Measurements from ENCODE around the gene GFER. TPM values are rescaled to one million over a fixed set of nuclear protein-coding genes. Genes with fewer than 3 reads are reported as not detected.

Gene GFER
- total and polyA plus RNA-seq, 10 of the 15 experiments (the other 5 are each of a cell fraction or from before 2014, with no cell fraction given), result 2.4 to 57.7 (median 31.3) TPM

GRCh38 chr16:2023092-2024031, 39.4 kb downstream of the GFER start:
- ATAC-seq, result peak; percentile 84
- peaks cover 5% of the 10 kb centered on the region; the same call in 1 of the 2 replicates for H4K20me1 ChIP-seq (ENCODE audit: control insufficient read depth, insufficient read depth)
- intact Hi-C loops (cut with micrococcal nuclease; ENCODE audit: unreplicated experiment) (loop anchor here (1.0 kb wide), 1 partner anchor 117 kb away; no protein-coding TSS in a partner anchor), in situ Hi-C loops (cut with MboI) (loop anchor here (5.0 kb wide), 1 partner anchor 119 kb away; no protein-coding TSS in a partner anchor)
- peak overlapping the region; percentile 90 for H2AFZ ChIP-seq (ENCODE audit: control insufficient read depth, low read depth, low read length)
- ChIA-PET CTCF (interaction anchor here (0.6 to 4.4 kb wide), 17 partner anchors 9 to 228 kb away, joined by 3 to 79 read pairs (median 6); partner anchors contain the start of genes ECI1, NTHL1, PKD1 and RAB26), POLR2A (interaction anchor here (0.6 to 1.5 kb wide), 3 partner anchors 27 to 132 kb away, joined by 3 to 7 read pairs (median 4); partner anchors contain the start of gene TRAF7), RAD21 (ENCODE audit: unreplicated experiment) (interaction anchor here (1.0 to 2.2 kb wide), 5 partner anchors 21 to 117 kb away, joined by 3 to 21 read pairs (median 3); partner anchors contain the start of genes NTHL1 and TSC2), SMC1A (ENCODE audit: uncharacterized antibody, unreplicated experiment) (interaction anchor here (0.9 to 1.6 kb wide), 5 partner anchors 98 to 228 kb away, joined by 3 to 10 read pairs (median 4); partner anchors contain the start of gene ECI1)
- H3K4me1 ChIP-seq (ENCODE audit: control insufficient read depth, insufficient read depth, low read length), result peaks cover 7% of the 10 kb centered on the region
- H3K4me2 ChIP-seq (ENCODE audit: control insufficient read depth, insufficient read depth), result peak overlapping the region; percentile 93
- DNase-seq (ENCODE audit: low read depth, low spot score), result peak; percentile 51
- FAIRE-seq, result peak; percentile 97
- WGBS (ENCODE audit: insufficient coverage, insufficient replicate concordance, low lambda C conversion rate, missing lambda C conversion rate), result 15% methylated on average over 40 of the region's 53 CpGs
- peaks cover 14 to 17% of the 10 kb centered on the region in 2 experiments for H3K27me3 ChIP-seq (replicated peaks in 1 of 2; ENCODE audit: control insufficient read depth in 2 of 2, insufficient read depth in 2 of 2, low read length in 1 of 2)
- H3K9me3 ChIP-seq (replicated peaks; ENCODE audit: control insufficient read depth, insufficient read depth, low read length), result no peaks in the 10 kb centered on the region
- no TSS peak for BruUV-seq (replicated peaks)
- peak overlapping the region; percentile 19; the same call in 1 of the 2 replicates for H3K4me3 ChIP-seq
- H3K36me3 ChIP-seq (ENCODE audit: control insufficient read depth in 2 of 2, insufficient read depth in 2 of 2, low read length in 1 of 2), result no peaks in the 10 kb centered on the region
- H3K9ac ChIP-seq (ENCODE audit: control insufficient read depth, insufficient read depth, low read length), result 0 out of 2 replicates have a peak overlapping the region, but pooled peaks have one; percentile 43
- H3K79me2 ChIP-seq (ENCODE audit: control insufficient read depth, insufficient read depth, low read length), result no peaks in the 10 kb centered on the region
- H3K27ac ChIP-seq (ENCODE audit: control insufficient read depth, insufficient read depth), result no peak overlapping the region
- TF ChIP-seq E2F4 (IDR thresholded peaks at IDR 0.05; ENCODE audit: low read depth, low read length) (0 out of 2 replicates have a peak, but pooled peaks have one; percentile 9), SPI1 (IDR thresholded peaks at IDR 0.05; ENCODE audit: borderline replicate concordance, insufficient read depth, low read depth, low read length) (peak; percentile 32; the same call in 1 of the 2 replicates), POLR2AphosphoS5 (IDR thresholded peaks at IDR 0.05; ENCODE audit: low read length) (no peak), NBN (IDR thresholded peaks at IDR 0.05) (0 out of 2 replicates have a peak, but pooled peaks have one; percentile 33), WRNIP1 (IDR thresholded peaks at IDR 0.05; ENCODE audit: borderline replicate concordance, low read depth, low read length) (no peak), EP300 (IDR thresholded peaks at IDR 0.05; ENCODE audit: borderline replicate concordance in 1 of 2, control insufficient read depth in 1 of 2, low read depth in 2 of 2, low read length in 2 of 2) (no peak), CBX3 (IDR thresholded peaks at IDR 0.05; ENCODE audit: borderline replicate concordance, low read depth) (no peak), CHD1 (IDR thresholded peaks at IDR 0.05; ENCODE audit: low read depth, low read length) (no peak), EGR1 (IDR thresholded peaks at IDR 0.05; ENCODE audit: borderline replicate concordance in 1 of 2, low read depth in 2 of 2, low read length in 2 of 2) (0 out of 3 replicates have a peak, but pooled peaks of 1 of the 2 experiments have one; percentile 46), NKRF (conservative IDR thresholded peaks at IDR 0.05) (no peak), PAX5 (IDR thresholded peaks at IDR 0.05; ENCODE audit: borderline replicate concordance, low read depth, low read length) (0 out of 2 replicates have a peak, but pooled peaks have one; percentile 11), NFXL1 (IDR thresholded peaks at IDR 0.05; ENCODE audit: borderline replicate concordance) (no peak), USF1 (IDR thresholded peaks at IDR 0.05; ENCODE audit: borderline replicate concordance, extremely low read length, insufficient read depth, low read depth, low read length) (no peak), ZBTB33 (IDR thresholded peaks at IDR 0.05) (no peak; the same call in 1 of the 2 replicates)
